IgD-negative memory B cell (primary cell): ENCODE data around the gene PAPPA2. TPM values are rescaled to one million over a fixed set of nuclear protein-coding genes. Genes with fewer than 3 reads are reported as not detected.
"Not testable (repeated sequence)": the region's sequence is repeated elsewhere in the genome, so short reads cannot be mapped to it uniquely, and the experiment has no call there.

Source experiments
- H3K27ac Mint-ChIP-seq, 3 donors: one replicate each; pipeline ENCODE4 v1.8.0; 2020 to 2022; ENCODE audit warnings: mild to moderate bottlenecking in 3 of 3, mixed read lengths in 3 of 3, moderate library complexity in 1 of 3
- H3K27me3 Mint-ChIP-seq: one replicate; pipeline ENCODE4 v1.8.0; 2021; ENCODE audit warnings: mixed read lengths
- H3K36me3 Mint-ChIP-seq: one replicate; pipeline ENCODE4 v1.8.0; 2020; ENCODE audit warnings: mild to moderate bottlenecking, mixed read lengths
- H3K4me1 Mint-ChIP-seq, 3 donors: one replicate each; pipeline ENCODE4 v1.8.0; 2020 to 2022; ENCODE audit warnings: mixed read lengths in 3 of 3, mild to moderate bottlenecking in 1 of 3
- H3K4me3 Mint-ChIP-seq, 4 donors: one replicate each; pipeline ENCODE4 v1.8.0; 2020 to 2022; ENCODE audit warnings: mild to moderate bottlenecking in 4 of 4, mixed read lengths in 4 of 4, moderate library complexity in 3 of 4
- H3K9me3 Mint-ChIP-seq, 3 donors: one replicate each; pipeline ENCODE4 v1.8.0; 2020 to 2021; ENCODE audit warnings: mixed read lengths in 3 of 3, mild to moderate bottlenecking in 1 of 3
- polyA plus RNA-seq: library from polyadenylated mRNA; unstranded; fragments of 300-500 nt; fragmentation: Illumina TruSeq; gene quantifications from one replicate; pipeline ENCODE4 v1.2.3, GENCODE V29; 2021

PAPPA2 gene
- polyA plus RNA-seq, 1 donor from 2014 or later: not detected

DNA sequence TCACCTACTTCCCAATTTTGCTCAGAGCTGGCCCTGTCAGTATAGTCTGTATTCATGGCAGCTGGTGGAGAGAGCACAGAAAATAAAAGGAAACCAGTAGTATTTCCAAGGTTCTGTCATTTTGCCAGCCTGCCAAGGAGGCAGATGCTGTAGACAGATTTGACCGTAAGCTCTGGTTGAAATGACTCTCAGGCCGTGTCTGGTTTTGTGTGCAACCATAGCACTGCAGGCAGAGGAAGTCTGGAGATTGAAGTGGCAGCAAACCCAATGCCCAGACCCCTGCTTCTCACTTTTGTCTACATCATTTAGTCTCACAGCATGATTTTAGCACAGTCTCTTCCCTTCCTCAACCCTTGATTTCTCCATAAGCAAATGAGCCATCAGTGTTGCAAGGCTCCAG is 291.7 kb downstream of the PAPPA2 start:
- no peak overlapping the region for H3K4me3 Mint-ChIP-seq
- H3K9me3 Mint-ChIP-seq: peaks cover 0 to 2% (median 0%) of the 10 kb centered on the region in 3 donors
- H3K4me1 Mint-ChIP-seq: no peaks in the 10 kb centered on the region
- H3K27ac Mint-ChIP-seq: no peak overlapping the region
- no peaks in the 10 kb centered on the region for H3K36me3 Mint-ChIP-seq
- no peaks in the 10 kb centered on the region for H3K27me3 Mint-ChIP-seq

DNA sequence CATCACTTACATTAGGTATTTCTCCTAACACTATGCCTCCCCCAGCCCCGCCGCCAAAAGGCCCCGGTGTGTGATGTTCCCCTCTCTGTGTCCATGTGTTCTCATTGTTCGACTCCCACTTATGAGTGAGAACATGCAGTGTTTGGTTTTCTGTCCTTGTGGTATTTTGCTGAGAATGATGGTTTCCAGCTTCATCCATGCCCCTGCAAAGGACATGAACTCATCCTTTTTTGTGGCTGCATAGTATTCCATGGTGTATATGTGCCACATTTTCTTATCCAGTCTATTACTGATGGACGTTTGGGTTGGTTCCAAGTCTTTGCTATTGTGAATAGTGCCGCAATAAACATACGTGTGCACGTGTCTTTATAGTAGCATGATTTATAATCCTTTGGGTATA is 293.8 kb downstream of the PAPPA2 start:
- not testable (repeated sequence) for H3K4me1 Mint-ChIP-seq, H3K27me3 Mint-ChIP-seq, H3K36me3 Mint-ChIP-seq, H3K27ac Mint-ChIP-seq, H3K4me3 Mint-ChIP-seq, H3K9me3 Mint-ChIP-seq

DNA sequence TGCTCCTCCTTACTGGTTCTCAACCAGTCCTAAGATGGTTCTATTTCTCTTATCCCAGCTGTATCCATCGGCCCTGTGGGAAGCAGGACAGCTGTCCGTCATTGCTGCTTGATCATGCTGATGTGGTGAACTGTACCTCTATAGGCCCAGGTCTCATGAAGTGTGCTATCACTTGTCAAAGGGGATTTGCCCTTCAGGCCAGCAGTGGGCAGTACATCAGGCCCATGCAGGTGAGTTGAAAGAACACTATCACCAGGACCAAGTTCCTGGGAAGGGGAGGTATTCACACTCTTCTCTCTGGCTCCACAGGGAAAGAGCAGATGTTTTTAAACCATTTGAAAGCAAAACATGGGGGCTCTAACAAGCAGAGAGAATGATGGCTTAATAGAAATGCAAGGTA is 302.6 kb downstream of the PAPPA2 start:
- H3K9me3 Mint-ChIP-seq: peaks cover 0 to 4% (median 3%) of the 10 kb centered on the region in 3 donors
- no peaks in the 10 kb centered on the region for H3K36me3 Mint-ChIP-seq
- H3K27me3 Mint-ChIP-seq: peaks cover 12% of the 10 kb centered on the region
- H3K4me3 Mint-ChIP-seq: no peak overlapping the region
- H3K27ac Mint-ChIP-seq: no peak overlapping the region
- no peaks in the 10 kb centered on the region for H3K4me1 Mint-ChIP-seq

DNA sequence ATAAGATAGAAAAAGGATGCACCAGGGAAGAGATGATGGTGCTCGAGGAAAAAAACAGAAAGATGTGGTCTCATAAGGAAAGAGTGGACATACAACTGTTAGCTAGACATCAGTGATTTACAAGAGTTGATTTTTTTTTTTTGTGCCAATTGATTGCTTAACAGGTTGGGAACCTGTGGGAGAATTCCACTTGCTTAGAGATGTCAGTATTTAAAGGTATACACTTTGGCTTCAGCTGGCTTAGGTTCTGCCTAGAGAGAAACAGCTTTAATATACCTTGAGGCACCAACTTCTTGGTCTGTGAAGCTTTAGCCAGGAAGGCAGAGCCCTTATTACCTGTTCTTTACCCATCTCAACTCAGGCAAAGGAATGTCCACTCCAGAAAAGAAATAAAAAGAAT is 303.8 kb downstream of the PAPPA2 start:
- no peaks in the 10 kb centered on the region for H3K36me3 Mint-ChIP-seq
- no peaks in the 10 kb centered on the region for H3K4me1 Mint-ChIP-seq
- no peak overlapping the region for H3K27ac Mint-ChIP-seq
- peaks cover 8% of the 10 kb centered on the region for H3K27me3 Mint-ChIP-seq
- no peak overlapping the region for H3K4me3 Mint-ChIP-seq
- peaks cover 0 to 3% (median 0%) of the 10 kb centered on the region in 3 donors for H3K9me3 Mint-ChIP-seq

DNA sequence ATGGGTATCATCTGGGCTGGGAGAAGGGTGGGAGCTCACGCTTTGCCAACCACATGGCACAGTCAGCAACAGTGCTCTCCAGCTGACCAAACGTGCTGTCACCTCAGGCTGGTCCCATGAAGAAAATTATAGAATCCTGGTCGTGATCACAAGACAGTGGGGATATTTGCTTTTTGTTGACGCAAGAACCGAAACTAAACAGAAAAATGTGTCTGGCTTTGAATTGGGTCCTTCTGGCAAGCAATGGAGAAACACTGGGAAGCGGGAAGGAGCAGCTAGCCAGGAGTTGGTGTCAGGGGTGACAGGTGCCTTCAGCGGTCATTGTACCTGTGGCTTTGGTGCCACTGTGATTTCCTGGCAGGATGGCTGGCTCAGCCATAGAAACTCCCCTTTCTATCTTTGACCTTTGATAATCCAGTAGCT is 304.8 kb downstream of the PAPPA2 start:
- Mint-ChIP-seq H3K4me3 (no peak overlapping the region), H3K36me3 (no peaks in the 10 kb centered on the region), H3K27ac (no peak overlapping the region), H3K27me3 (peaks cover 6% of the 10 kb centered on the region), H3K9me3 (peaks cover 0 to 3% (median 0%) of the 10 kb centered on the region in 3 donors), H3K4me1 (no peaks in the 10 kb centered on the region)

DNA sequence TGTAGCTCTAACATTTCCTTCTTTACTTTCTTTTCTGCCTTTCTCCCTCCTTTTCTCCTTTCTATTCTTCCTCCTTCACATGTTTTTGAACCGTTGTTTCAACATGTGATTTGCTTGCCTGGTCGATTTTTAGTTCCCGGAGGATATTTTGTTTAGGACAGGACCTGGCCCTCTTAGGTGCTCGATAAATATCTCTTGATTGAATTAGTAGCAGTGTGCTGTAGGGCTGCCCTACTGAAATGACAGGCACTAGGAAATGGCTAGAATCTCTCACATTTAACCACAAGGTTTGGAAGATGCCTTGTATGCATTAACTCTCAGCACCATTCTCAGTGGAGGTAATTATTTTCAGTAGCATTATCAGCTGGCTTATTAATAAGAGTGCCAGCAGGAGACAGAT is 305.6 kb downstream of the PAPPA2 start:
- Mint-ChIP-seq H3K36me3 (no peaks in the 10 kb centered on the region), H3K4me1 (no peaks in the 10 kb centered on the region), H3K4me3 (no peak overlapping the region), H3K9me3 (peaks cover 0 to 3% (median 0%) of the 10 kb centered on the region in 3 donors), H3K27me3 (peaks cover 6% of the 10 kb centered on the region), H3K27ac (no peak overlapping the region)

DNA sequence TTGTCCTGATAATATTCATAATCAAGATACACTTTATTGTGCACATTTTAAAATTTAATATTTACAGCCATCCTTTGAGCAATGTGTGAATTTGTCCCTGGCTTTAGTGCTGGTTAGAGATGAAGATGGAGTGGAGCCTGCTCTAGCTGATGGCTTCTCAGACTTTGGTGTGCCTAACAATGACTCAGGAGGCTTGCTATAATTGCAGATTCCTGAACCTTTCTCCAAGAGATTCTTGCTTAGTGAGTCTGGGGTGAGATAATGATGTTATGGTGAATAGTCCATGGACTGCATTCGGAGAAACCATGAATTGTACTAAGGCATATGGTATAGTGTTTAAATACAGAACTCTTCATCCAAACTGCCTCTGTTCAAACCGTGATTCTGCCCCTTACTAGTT is 307.1 kb downstream of the PAPPA2 start:
- Mint-ChIP-seq H3K27me3 (peaks cover 6% of the 10 kb centered on the region), H3K27ac (no peak overlapping the region), H3K9me3 (peaks cover 0 to 3% (median 0%) of the 10 kb centered on the region in 3 donors), H3K4me3 (no peak overlapping the region), H3K36me3 (no peaks in the 10 kb centered on the region), H3K4me1 (peaks cover 0 to 2% (median 0%) of the 10 kb centered on the region in 3 donors)

DNA sequence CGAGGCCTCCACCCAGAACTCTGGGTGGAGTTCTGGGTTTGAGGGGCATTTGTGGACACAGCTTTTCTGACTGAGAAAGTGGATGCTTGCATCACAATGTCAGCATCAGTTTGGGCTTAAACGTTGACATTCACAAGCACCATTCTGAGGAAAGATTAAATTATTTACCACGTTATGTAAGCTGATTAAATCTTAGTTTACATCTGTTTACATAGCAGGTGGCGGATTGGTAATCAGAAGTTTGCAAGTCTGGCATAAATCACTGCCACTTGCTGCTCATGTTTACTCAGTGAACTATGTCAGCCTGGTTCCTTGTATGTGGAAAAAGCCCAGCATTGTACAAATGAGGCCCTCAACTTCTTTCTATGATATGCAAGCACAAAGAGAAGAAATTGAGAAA is 310.1 kb downstream of the PAPPA2 start:
- H3K36me3 Mint-ChIP-seq: no peaks in the 10 kb centered on the region
- H3K4me1 Mint-ChIP-seq: peaks cover 0 to 2% (median 0%) of the 10 kb centered on the region in 3 donors
- H3K9me3 Mint-ChIP-seq: peaks cover 0 to 3% (median 0%) of the 10 kb centered on the region in 3 donors
- no peak overlapping the region for H3K4me3 Mint-ChIP-seq
- H3K27ac Mint-ChIP-seq: no peak overlapping the region
- H3K27me3 Mint-ChIP-seq: peaks cover 6% of the 10 kb centered on the region

DNA sequence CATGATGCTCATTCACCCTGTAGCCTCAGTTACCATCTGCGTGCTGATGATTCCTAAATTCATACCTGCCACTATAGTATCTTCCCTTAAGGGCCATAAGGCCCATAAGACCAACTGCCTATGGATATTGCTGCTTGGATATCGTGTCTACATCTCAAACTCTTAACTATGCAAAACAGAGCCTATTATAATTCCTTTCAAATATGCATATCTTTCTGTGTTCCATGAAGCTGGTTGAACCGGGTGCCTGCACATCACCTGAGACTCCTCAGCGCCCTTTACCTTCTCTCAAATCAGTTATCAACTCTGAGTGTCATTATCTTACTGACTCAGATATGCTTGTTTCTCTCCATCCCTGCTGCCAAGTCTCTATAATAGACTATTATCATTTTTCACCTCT is 311.2 kb downstream of the PAPPA2 start:
- Mint-ChIP-seq H3K27ac (no peak overlapping the region), H3K36me3 (no peaks in the 10 kb centered on the region), H3K4me3 (no peak overlapping the region), H3K27me3 (peaks cover 6% of the 10 kb centered on the region), H3K9me3 (peaks cover 0 to 3% (median 0%) of the 10 kb centered on the region in 3 donors), H3K4me1 (peaks cover 0 to 2% (median 0%) of the 10 kb centered on the region in 3 donors)

DNA sequence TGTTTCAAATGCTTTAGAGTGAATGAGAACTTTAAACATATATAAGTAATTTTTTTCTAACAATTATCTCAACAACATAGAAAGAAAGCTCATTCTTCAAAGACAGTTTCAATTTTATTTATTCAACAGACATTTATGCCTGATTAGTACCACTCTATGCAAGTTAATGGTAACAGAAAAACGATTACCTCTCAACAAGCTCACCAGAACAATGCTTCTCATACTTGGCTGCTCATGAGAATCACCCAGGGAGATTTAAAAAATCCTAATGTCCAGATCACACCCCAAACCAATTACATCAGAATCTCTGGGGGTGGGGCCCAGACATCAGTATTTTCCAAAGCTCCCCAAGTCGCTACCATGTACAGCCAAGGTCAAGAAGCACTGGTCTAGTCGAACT is 312.4 kb downstream of the PAPPA2 start:
- Mint-ChIP-seq H3K36me3 (no peaks in the 10 kb centered on the region), H3K9me3 (no peaks in the 10 kb centered on the region), H3K27ac (no peak overlapping the region), H3K27me3 (peaks cover 2% of the 10 kb centered on the region), H3K4me1 (peaks cover 0 to 2% (median 0%) of the 10 kb centered on the region in 3 donors), H3K4me3 (no peak overlapping the region)

DNA sequence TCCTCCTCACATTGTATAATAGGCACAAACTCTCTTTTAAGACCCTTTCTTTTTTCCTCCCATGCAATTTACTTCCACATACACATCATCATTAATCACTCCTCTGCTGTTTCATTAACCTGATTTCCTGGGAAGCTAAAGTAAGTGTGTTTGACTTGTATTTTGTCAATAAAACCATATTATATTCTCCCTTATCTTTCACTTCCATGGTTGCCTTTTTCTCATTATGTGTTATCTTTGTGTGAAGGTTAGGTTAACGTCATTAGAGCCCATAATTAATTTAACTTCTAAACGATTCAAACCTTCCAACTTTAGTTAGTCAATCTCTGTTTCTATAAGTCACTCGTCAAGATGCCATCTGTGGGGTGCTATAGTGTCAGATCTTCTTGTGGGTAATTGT is 313.0 kb downstream of the PAPPA2 start:
- Mint-ChIP-seq H3K4me1 (peaks cover 0 to 2% (median 0%) of the 10 kb centered on the region in 3 donors), H3K27me3 (peaks cover 2% of the 10 kb centered on the region), H3K9me3 (no peaks in the 10 kb centered on the region), H3K36me3 (no peaks in the 10 kb centered on the region), H3K4me3 (no peak overlapping the region), H3K27ac (no peak overlapping the region)

DNA sequence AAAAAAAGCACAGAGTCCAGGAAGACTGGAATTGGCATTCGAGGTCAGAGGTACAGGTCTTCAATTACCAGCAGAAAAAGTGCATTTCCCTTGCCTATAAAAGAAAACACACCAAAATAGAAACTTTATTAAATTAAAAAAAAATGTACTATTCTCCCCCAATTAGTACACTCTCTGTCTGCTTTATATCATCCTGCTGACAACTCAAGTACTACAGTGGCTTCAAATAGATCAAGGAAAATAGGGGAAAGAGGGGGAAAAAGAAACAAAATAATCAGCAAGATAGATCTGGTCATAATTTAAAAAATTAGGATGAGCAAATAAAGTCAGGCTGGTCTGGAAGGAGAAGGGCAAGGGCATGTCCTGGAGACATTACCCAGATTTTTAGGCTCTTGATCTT is 315.1 kb downstream of the PAPPA2 start:
- Mint-ChIP-seq H3K36me3 (no peaks in the 10 kb centered on the region), H3K4me3 (no peak overlapping the region), H3K4me1 (peaks cover 0 to 2% (median 0%) of the 10 kb centered on the region in 3 donors), H3K27ac (no peak overlapping the region), H3K27me3 (peaks cover 3% of the 10 kb centered on the region), H3K9me3 (no peaks in the 10 kb centered on the region)

DNA sequence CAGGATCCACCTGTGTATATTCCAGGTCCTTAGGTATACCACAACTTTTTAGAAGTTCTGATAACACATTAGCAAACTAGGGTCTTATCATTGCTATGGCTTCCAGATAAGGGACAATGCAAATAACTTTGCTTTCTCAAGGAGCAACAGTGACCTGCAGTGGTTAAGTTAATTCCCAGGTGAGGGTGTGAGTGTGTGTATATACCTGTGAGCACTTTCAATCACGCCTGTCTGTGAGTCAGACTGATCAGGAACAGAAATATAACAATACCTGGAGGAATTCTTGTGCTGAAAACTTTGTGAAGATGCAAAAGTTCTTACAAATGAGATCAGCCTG is 317.0 kb downstream of the PAPPA2 start:
- no peaks in the 10 kb centered on the region for H3K36me3 Mint-ChIP-seq
- no peak overlapping the region for H3K27ac Mint-ChIP-seq
- H3K4me3 Mint-ChIP-seq: no peak overlapping the region
- peaks cover 3% of the 10 kb centered on the region for H3K27me3 Mint-ChIP-seq
- no peaks in the 10 kb centered on the region for H3K4me1 Mint-ChIP-seq
- no peaks in the 10 kb centered on the region for H3K9me3 Mint-ChIP-seq

DNA sequence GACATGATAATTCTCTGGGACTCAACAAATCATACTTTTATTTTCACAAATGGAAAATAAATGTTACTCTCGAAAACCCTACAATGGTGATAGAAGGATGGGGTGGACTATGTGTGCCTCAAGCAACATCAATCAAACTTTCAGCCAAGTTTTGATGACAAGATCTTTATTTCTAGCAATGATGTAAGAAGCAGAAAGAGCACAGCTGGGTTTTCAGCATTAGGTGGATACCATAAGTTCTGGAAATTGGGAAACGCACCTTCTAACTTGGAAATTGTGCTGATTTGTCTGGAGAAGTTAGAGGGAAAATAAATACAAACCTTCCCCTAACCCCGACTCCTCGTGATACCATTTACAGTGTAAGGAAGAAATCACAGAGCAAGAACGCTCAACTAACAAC is 320.3 kb downstream of the PAPPA2 start:
- Mint-ChIP-seq H3K27ac (no peak overlapping the region), H3K36me3 (no peaks in the 10 kb centered on the region), H3K27me3 (peaks cover 3% of the 10 kb centered on the region), H3K4me3 (no peak overlapping the region), H3K4me1 (peaks cover 0 to 3% (median 0%) of the 10 kb centered on the region in 3 donors), H3K9me3 (no peaks in the 10 kb centered on the region)

DNA sequence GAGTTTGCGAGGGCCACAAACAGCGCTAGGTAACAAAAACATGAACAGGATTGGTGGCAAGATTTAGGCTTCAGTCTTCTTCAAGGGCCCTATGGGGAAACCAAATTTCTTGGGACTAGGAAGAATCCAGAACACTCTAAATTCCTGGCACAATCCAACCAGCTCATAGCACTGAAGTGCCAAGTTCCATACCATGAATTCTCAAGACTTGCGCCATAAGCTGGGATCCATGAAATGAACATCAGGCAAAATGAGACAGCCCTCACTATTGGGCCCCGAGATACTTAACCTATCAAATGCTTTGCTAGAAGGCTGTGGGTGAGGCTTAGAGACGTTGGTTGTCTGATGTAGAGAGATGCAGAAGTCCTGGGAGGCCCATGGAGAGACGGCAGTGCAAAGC is 322.1 kb downstream of the PAPPA2 start:
- Mint-ChIP-seq H3K4me1 (peaks cover 0 to 3% (median 0%) of the 10 kb centered on the region in 3 donors), H3K36me3 (no peaks in the 10 kb centered on the region), H3K9me3 (peaks cover 0 to 7% (median 0%) of the 10 kb centered on the region in 3 donors), H3K4me3 (no peak overlapping the region), H3K27ac (no peak overlapping the region), H3K27me3 (peaks cover 3% of the 10 kb centered on the region)

DNA sequence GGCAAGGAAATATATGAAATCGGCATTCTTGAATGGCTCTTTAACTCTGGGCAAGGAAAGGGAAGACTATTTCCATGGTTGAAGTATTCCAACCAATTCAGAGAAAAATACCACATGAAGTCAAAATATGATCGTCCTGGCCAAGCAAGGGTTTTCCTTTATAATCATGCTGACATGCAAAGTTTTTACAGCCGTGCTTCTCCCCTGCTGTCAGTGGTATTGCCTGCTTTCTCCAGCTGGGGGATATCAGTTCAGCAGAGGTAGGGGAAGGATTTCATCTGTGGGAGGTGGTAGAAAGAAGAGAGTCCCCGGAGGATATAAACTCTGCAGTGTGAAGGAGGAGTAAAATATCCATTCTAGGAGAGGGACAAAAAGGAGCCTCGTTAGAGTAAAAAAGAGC is 322.8 kb downstream of the PAPPA2 start:
- H3K27ac Mint-ChIP-seq: no peak overlapping the region

DNA sequence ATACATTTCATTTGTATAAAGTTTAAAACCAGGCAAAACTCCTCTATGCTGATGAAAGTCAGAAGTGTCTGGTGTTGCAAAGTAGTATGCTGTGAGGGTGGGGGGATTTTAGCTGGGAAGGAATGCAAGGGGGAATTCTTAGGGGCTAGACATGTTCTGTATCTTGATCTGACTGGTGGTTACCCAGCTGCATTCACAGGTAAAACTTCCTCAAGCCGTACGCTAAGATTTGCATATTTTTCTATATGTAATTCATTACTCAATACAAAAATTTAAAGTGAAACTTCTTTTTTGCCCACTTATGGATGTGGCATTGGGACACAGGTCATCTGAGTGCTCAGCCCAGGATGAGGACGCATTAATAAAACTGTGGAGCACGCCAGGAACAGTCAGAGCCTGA is 323.3 kb downstream of the PAPPA2 start:
- Mint-ChIP-seq H3K9me3 (peaks cover 0 to 7% (median 2%) of the 10 kb centered on the region in 3 donors), H3K27me3 (no peaks in the 10 kb centered on the region), H3K36me3 (no peaks in the 10 kb centered on the region), H3K4me1 (peaks cover 0 to 3% (median 0%) of the 10 kb centered on the region in 3 donors), H3K27ac (no peak overlapping the region), H3K4me3 (no peak overlapping the region)

More for the DNA sequence above, 322.8 kb downstream of the PAPPA2 start:
- peaks cover 3% of the 10 kb centered on the region for H3K27me3 Mint-ChIP-seq
- peaks cover 0 to 7% (median 0%) of the 10 kb centered on the region in 3 donors for H3K9me3 Mint-ChIP-seq
- H3K36me3 Mint-ChIP-seq: no peaks in the 10 kb centered on the region
- no peak overlapping the region for H3K4me3 Mint-ChIP-seq
- H3K4me1 Mint-ChIP-seq: peaks cover 0 to 3% (median 0%) of the 10 kb centered on the region in 3 donors
